ENCODE results near the gene PGK1.

DNA sequence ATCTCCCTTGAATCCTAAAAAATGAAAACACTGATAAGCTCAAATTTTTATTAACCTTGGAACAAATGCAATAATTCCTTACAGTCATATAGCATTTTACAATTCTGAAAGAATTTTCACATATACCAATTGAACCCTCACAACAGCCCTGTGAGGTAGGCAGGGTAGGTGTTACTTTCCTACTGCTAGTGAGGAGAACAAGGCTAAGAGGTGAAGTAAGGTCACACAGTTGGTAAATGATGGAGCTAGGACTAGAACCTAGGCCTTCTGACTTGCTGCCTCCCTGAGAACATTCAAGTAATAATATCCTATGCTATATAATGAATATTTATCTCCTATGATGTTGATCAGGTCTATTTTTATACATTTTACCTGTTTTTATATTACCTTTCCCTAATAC, 25.7 kb downstream of the PGK1 start:
- TF ChIP-seq, protein P1, sequence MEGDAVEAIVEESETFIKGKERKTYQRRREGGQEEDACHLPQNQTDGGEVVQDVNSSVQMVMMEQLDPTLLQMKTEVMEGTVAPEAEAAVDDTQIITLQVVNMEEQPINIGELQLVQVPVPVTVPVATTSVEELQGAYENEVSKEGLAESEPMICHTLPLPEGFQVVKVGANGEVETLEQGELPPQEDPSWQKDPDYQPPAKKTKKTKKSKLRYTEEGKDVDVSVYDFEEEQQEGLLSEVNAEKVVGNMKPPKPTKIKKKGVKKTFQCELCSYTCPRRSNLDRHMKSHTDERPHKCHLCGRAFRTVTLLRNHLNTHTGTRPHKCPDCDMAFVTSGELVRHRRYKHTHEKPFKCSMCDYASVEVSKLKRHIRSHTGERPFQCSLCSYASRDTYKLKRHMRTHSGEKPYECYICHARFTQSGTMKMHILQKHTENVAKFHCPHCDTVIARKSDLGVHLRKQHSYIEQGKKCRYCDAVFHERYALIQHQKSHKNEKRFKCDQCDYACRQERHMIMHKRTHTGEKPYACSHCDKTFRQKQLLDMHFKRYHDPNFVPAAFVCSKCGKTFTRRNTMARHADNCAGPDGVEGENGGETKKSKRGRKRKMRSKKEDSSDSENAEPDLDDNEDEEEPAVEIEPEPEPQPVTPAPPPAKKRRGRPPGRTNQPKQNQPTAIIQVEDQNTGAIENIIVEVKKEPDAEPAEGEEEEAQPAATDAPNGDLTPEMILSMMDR (IDR thresholded peaks at IDR 0.05; ENCODE audit: low read depth, low read length): no peak
- no peak for TF ChIP-seq EZH2phosphoT487 (IDR thresholded peaks at IDR 0.05; ENCODE audit: low read depth)

Data from OCI-LY3 (cell line).